ENCODE results near the gene CDH8.

Gene CDH8

DNA sequence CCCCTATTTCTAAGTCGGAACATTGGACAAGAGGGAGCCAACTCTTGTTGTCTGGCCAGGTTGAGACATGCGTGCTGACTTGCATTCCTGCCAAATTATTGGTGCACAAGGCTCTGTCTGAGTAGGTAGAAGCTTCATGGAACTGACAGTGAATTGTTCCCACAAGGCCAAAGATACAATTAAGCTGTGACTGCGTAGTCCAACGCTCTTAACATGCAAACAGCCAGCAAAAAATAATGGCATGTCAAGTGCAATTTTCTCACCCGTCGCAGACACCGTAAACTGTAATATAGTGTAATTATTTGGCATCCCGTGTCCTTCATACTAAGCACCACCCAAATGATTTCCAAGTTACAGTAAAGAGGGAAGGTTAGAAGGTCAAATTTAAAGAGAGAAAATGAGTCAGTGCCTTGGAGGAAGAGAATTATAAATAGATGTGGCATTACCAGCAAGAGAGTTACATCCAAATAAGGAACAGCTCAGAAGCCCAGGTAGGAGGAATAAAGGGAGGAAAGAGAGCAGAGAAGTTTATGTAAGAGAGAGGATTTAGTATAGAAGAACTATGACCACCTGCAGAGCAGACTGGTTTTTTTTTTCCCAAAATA lies 21.8 kb downstream of the CDH8 start:
- DNase-seq (ENCODE audit: insufficient read length, low spot score) (no peak), FAIRE-seq (no peak)
- TF ChIP-seq SPI1 (IDR thresholded peaks at IDR 0.05; ENCODE audit: low read depth, low read length): no peak
- TF ChIP-seq POLR2A (IDR thresholded peaks at IDR 0.05; ENCODE audit: low read depth, low read length): no peak
- TF ChIP-seq POLR2AphosphoS5 (IDR thresholded peaks at IDR 0.05; ENCODE audit: low read depth, low read length): no peak
- TF ChIP-seq TAF1 (IDR thresholded peaks at IDR 0.05; ENCODE audit: low read depth, low read length): no peak
- no peak for TF ChIP-seq PAX5 (IDR thresholded peaks at IDR 0.05; ENCODE audit: insufficient read depth, low read length, severe bottlenecking)
- no peak for TF ChIP-seq POU2F2 (IDR thresholded peaks at IDR 0.05; ENCODE audit: low read depth, low read length)

GRCh38 chr16:62010186-62010585 lies 26.1 kb downstream of the CDH8 start:
- FAIRE-seq: no peak
- DNase-seq (ENCODE audit: insufficient read length, low spot score): no peak
- TF ChIP-seq TAF1 (IDR thresholded peaks at IDR 0.05; ENCODE audit: low read depth, low read length) (no peak), PAX5 (IDR thresholded peaks at IDR 0.05; ENCODE audit: insufficient read depth, low read length, severe bottlenecking) (no peak)

- FAIRE-seq (no peak), DNase-seq (ENCODE audit: insufficient read length, low spot score) (no peak)
- TF ChIP-seq SPI1 (IDR thresholded peaks at IDR 0.05; ENCODE audit: low read depth, low read length): no peak
- no peak for TF ChIP-seq TAF1 (IDR thresholded peaks at IDR 0.05; ENCODE audit: low read depth, low read length)
- TF ChIP-seq PAX5 (IDR thresholded peaks at IDR 0.05; ENCODE audit: insufficient read depth, low read length, severe bottlenecking): no peak
These were observed 37.8 kb downstream of the CDH8 start for GRCh38 chr16:61998460-61998859.

- no peak for DNase-seq (ENCODE audit: insufficient read length, low spot score)
- TF ChIP-seq PAX5 (IDR thresholded peaks at IDR 0.05; ENCODE audit: insufficient read depth, low read length, severe bottlenecking) (no peak), POU2F2 (IDR thresholded peaks at IDR 0.05; ENCODE audit: low read depth, low read length) (no peak), POLR2AphosphoS5 (IDR thresholded peaks at IDR 0.05; ENCODE audit: low read depth, low read length) (no peak), POLR2A (IDR thresholded peaks at IDR 0.05; ENCODE audit: low read depth, low read length) (no peak), TAF1 (IDR thresholded peaks at IDR 0.05; ENCODE audit: low read depth, low read length) (no peak), SPI1 (IDR thresholded peaks at IDR 0.05; ENCODE audit: low read depth, low read length) (no peak)
These were observed 43.1 kb downstream of the CDH8 start for GRCh38 chr16:61993108-61993507.

GRCh38 chr16:61987474-61988012 lies 48.7 kb downstream of the CDH8 start:
- DNase-seq (ENCODE audit: insufficient read length, low spot score): no peak
- no peak for FAIRE-seq
- TF ChIP-seq SPI1 (IDR thresholded peaks at IDR 0.05; ENCODE audit: low read depth, low read length) (no peak), PAX5 (IDR thresholded peaks at IDR 0.05; ENCODE audit: insufficient read depth, low read length, severe bottlenecking) (no peak), POLR2A (IDR thresholded peaks at IDR 0.05; ENCODE audit: low read depth, low read length) (no peak), POU2F2 (IDR thresholded peaks at IDR 0.05; ENCODE audit: low read depth, low read length) (no peak), POLR2AphosphoS5 (IDR thresholded peaks at IDR 0.05; ENCODE audit: low read depth, low read length) (no peak), TAF1 (IDR thresholded peaks at IDR 0.05; ENCODE audit: low read depth, low read length) (no peak)

More at GRCh38 chr16:61993108-61993507, 43.1 kb downstream of the CDH8 start:
- no peak for FAIRE-seq

DNA sequence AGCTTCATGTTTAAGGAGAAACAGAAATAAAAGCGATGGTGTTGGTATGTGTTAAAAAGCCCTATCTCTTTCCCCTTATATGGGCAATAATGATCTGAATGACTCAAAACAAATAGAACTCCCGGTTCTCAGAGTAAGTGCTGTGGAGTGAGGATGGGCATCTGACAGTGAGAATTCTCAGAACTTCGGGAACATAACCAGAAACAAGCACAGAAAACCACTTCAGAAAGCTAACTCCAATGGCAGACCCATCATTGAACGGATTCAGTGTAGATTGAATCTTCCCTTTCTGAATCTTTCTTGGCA lies 67.2 kb downstream of the CDH8 start:
- DNase-seq (ENCODE audit: insufficient read length, low spot score): no peak
- no peak for FAIRE-seq
- TF ChIP-seq POLR2AphosphoS5 (IDR thresholded peaks at IDR 0.05; ENCODE audit: low read depth, low read length) (no peak), POU2F2 (IDR thresholded peaks at IDR 0.05; ENCODE audit: low read depth, low read length) (no peak), PAX5 (IDR thresholded peaks at IDR 0.05; ENCODE audit: insufficient read depth, low read length, severe bottlenecking) (no peak), POLR2A (IDR thresholded peaks at IDR 0.05; ENCODE audit: low read depth, low read length) (no peak)

- no peak for TF ChIP-seq POLR2AphosphoS5 (IDR thresholded peaks at IDR 0.05; ENCODE audit: low read depth, low read length)
- TF ChIP-seq SPI1 (IDR thresholded peaks at IDR 0.05; ENCODE audit: low read depth, low read length): no peak
- no peak for TF ChIP-seq POU2F2 (IDR thresholded peaks at IDR 0.05; ENCODE audit: low read depth, low read length)
- no peak for TF ChIP-seq PAX5 (IDR thresholded peaks at IDR 0.05; ENCODE audit: insufficient read depth, low read length, severe bottlenecking)
- TF ChIP-seq TAF1 (IDR thresholded peaks at IDR 0.05; ENCODE audit: low read depth, low read length): no peak
- TF ChIP-seq POLR2A (IDR thresholded peaks at IDR 0.05; ENCODE audit: low read depth, low read length): no peak
- DNase-seq (ENCODE audit: insufficient read length, low spot score): no peak
- FAIRE-seq: no peak
These were observed 67.8 kb downstream of the CDH8 start for GRCh38 chr16:61968242-61969076.

DNA sequence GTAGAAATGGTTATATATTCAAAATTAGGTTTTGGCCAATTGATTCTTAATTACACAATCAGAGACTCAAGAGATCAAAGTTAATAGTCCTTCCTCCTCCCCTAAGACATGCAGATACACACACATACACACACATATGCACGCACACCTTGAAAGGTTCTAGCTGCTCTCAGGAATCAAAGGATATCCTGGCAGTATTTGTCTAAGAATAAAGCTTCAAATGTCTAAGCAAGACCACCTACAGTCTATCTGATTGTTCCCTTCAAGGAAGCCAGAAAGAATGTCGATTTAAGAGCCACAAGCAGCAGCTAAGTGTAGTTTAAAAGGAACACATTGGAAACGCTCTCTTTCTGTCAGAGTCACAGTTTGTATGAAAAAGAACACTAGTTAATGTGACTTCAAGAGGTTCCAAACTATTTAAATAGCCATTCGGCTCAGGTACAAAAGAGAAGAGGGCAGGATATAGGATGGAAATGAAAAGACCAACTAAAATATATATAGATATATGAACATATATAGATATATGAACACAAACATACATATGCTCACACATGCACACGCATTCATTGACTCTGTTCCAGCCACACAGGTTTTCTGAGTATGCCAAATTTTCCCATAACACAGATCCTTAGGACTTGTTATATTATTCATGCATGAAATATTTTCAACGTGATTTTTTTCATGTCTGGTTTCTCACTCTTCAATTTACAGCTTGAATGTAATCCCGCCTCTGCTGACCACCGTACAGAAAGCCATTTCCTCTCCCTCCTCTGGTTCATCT lies 79.0 kb downstream of the CDH8 start:
- no peak for DNase-seq (ENCODE audit: insufficient read length, low spot score)
- FAIRE-seq: no peak
- no peak for TF ChIP-seq SPI1 (IDR thresholded peaks at IDR 0.05; ENCODE audit: low read depth, low read length)
- TF ChIP-seq PAX5 (IDR thresholded peaks at IDR 0.05; ENCODE audit: insufficient read depth, low read length, severe bottlenecking): no peak
- no peak for TF ChIP-seq POLR2AphosphoS5 (IDR thresholded peaks at IDR 0.05; ENCODE audit: low read depth, low read length)
- TF ChIP-seq POU2F2 (IDR thresholded peaks at IDR 0.05; ENCODE audit: low read depth, low read length): no peak
- no peak for TF ChIP-seq POLR2A (IDR thresholded peaks at IDR 0.05; ENCODE audit: low read depth, low read length)
- no peak for TF ChIP-seq TAF1 (IDR thresholded peaks at IDR 0.05; ENCODE audit: low read depth, low read length)

DNA sequence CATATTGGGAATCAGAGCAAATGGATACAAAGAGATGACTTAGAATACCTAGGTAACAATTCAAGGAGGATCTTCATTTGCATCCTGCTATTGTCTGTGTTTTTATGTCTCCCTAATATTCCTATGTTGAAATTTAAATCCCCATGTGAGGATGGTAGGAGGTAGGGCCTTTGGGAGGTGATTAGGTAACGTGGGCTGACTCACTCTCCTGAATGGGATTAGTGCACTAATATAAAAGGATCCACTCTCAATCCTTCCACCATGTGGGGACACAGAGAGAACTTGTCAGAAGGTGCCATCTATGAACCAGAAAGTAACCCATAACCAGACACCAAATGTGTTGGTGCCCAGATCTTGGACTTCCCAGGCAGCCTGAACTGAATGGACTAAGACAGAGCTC lies 83.4 kb downstream of the CDH8 start:
- FAIRE-seq (no peak), DNase-seq (ENCODE audit: insufficient read length, low spot score) (no peak)
- TF ChIP-seq SPI1 (IDR thresholded peaks at IDR 0.05; ENCODE audit: low read depth, low read length) (no peak), TAF1 (IDR thresholded peaks at IDR 0.05; ENCODE audit: low read depth, low read length) (no peak), POLR2AphosphoS5 (IDR thresholded peaks at IDR 0.05; ENCODE audit: low read depth, low read length) (no peak), PAX5 (IDR thresholded peaks at IDR 0.05; ENCODE audit: insufficient read depth, low read length, severe bottlenecking) (no peak), POU2F2 (IDR thresholded peaks at IDR 0.05; ENCODE audit: low read depth, low read length) (no peak), POLR2A (IDR thresholded peaks at IDR 0.05; ENCODE audit: low read depth, low read length) (no peak)
